ENCODE measurements around the gene LHFPL3.

GRCh38 chr7:104327534-104327933, 869 bp upstream of the LHFPL3 start:
- TF ChIP-seq CTCF (IDR thresholded peaks at IDR 0.05) (no peak), TEAD4 (IDR thresholded peaks at IDR 0.05; ENCODE audit: borderline replicate concordance, insufficient read depth) (no peak), PBX3 (IDR thresholded peaks at IDR 0.05) (no peak), POLR2AphosphoS5 (IDR thresholded peaks at IDR 0.05; ENCODE audit: low read depth, low read length) (no peak), RAD21 (IDR thresholded peaks at IDR 0.05; ENCODE audit: low read length) (no peak), EP300 (IDR thresholded peaks at IDR 0.05; ENCODE audit: borderline replicate concordance in 1 of 2, low read depth in 1 of 2, low read length in 1 of 2) (no peak), RCOR1 (IDR thresholded peaks at IDR 0.05; ENCODE audit: low read length) (no peak), SMC3 (IDR thresholded peaks at IDR 0.05; ENCODE audit: low read depth, low read length) (no peak)

All from SK-N-SH (cell line).